Ramos (cell line): Measurements from ENCODE around the gene DSCAML1.

Experiments used
- in situ Hi-C: fragments of 300-500 bp; cut with MboI; formaldehyde crosslinking; loops from one replicate; pipeline ENCODE4 v1.14.3; 2022; ENCODE audit warnings: low sequenced_read_pairs; ENCODE audit not compliant: unreplicated experiment

Gene DSCAML1

GRCh38 chr11:117518455-117518854, 278.6 kb downstream of the DSCAML1 start:
- in situ Hi-C loops, result no loop called here

- in situ Hi-C loops, result no loop called here
Observed at GRCh38 chr11:117517097-117517496, 279.9 kb downstream of the DSCAML1 start.

GRCh38 chr11:117515892-117516787, 280.9 kb downstream of the DSCAML1 start:
- in situ Hi-C loops, result no loop called here

GRCh38 chr11:117514256-117514655, 282.8 kb downstream of the DSCAML1 start:
- in situ Hi-C loops, result no loop called here

DNA sequence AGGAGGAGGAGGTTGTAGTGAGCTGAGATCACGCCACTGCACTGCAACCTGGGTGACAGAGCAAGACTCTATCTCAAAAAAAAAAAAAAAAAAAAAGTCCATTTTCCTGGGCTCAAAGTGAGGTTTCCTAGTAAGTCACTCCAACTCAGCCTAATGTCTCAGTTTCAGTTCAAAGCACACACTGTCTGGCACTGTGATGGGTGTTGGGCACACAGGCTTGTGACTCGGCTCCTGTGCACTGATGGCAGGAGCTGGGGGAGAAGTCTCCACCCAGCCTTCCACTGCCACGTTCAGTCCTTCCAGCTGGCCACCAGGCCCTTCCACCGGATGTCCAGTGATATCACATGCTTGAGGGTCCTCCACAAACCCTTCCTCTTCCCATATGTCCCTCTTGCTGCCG, 283.4 kb downstream of the DSCAML1 start:
- in situ Hi-C loops, result no loop called here

- in situ Hi-C loops, result no loop called here
Observed at GRCh38 chr11:117511931-117512539, 285.0 kb downstream of the DSCAML1 start.

DNA sequence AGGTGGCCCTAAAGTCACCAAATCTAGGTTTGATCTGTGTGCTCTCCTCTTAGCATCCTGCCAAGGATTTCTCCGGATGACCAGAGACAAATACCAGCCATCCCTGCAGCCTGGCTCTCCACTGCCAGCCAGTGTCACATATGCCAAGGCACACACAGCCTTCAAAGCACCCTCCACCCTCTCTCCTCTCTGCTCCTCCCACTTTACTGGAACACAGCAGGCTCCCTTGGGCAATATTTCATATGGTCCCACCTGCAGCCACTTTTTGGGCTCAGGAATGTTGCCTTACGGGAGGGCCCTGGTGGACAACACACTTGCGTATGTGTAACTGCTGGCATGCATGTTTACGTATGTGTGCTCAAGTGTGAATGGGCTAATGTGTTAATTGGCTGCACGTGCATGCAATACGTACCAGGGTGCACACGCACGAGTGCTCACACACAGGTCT, 285.5 kb downstream of the DSCAML1 start:
- in situ Hi-C loops, result no loop called here

- in situ Hi-C loops, result no loop called here
Observed at GRCh38 chr11:117510646-117511045, 286.4 kb downstream of the DSCAML1 start.

GRCh38 chr11:117509543-117509942, 287.5 kb downstream of the DSCAML1 start:
- in situ Hi-C loops, result no loop called here

GRCh38 chr11:117506971-117507370, 290.0 kb downstream of the DSCAML1 start:
- in situ Hi-C loops, result no loop called here

DNA sequence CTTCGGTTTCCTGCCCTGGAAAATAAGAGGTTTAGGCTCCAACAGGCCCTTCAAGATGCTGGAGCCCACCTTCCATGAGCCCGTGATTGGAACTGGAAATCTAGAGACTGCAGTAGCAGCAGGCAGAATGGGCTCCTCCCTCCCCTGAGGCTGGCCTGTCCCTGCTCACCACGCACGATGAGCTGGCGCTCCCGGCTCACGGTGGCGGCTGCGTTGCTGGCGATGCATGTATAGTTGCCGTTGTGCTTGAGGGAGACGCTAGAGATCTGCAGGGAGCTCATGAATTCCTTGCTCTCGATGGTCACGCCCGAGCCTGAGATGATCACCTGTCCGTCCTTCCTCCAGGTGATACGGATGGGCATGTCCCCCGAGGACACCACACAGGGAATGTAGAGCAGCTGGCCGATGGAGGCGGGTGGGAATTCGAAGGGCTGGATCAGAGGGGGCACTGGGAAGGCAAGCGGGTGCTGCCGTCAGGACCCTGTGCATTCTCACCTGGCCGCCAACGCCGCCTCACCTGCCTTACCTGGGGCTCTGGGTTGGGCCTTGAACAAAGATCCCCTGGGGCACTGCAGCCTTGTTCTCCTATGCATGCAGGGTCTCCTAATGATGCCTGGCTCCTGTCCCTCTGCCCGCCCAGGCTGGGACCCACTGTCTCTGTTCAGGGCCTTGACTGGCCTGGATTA, 291.6 kb downstream of the DSCAML1 start:
- in situ Hi-C loops, result no loop called here

GRCh38 chr11:117502779-117503100, 294.3 kb downstream of the DSCAML1 start:
- in situ Hi-C loops, result no loop called here

DNA sequence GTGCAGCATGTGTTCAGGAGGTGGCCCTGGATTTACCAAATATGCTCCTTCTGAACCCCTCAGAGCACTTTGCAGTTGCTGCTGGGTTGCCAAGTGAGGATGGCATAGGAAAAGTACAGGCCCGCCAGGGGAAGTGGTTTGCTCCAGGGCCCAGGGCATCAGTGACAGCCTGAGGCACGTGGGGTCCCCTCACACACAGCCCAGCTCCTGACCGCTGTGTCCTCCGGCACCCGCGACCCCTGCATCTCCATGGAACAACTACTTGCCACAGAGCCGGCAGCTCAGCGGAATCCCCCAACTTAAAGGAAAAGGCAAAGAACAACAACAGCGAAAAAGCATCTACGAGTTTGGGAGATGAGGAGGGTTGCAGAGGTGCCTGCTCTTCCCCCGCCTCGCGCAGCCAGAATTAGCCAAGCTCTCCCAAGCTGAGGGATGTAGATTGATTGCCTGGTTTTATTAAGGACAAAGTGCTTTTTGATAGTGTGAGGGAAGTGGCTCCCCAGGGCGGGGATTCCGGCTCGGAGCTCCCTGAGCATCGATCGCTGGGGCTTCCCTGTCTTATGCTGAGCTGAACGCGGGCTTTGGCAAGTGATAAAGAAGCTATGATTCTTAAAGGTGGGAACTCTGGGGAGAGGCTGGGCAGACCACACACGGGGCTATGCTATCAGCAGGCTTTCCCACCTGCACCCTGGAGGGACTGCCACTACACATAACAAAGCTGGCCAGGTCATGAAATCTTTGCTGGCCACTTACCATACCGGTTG, 294.8 kb downstream of the DSCAML1 start:
- in situ Hi-C loops, result no loop called here

GRCh38 chr11:117501237-117501898, 295.6 kb downstream of the DSCAML1 start:
- in situ Hi-C loops, result no loop called here

- in situ Hi-C loops, result no loop called here
Observed at GRCh38 chr11:117498791-117499190, 298.2 kb downstream of the DSCAML1 start.

DNA sequence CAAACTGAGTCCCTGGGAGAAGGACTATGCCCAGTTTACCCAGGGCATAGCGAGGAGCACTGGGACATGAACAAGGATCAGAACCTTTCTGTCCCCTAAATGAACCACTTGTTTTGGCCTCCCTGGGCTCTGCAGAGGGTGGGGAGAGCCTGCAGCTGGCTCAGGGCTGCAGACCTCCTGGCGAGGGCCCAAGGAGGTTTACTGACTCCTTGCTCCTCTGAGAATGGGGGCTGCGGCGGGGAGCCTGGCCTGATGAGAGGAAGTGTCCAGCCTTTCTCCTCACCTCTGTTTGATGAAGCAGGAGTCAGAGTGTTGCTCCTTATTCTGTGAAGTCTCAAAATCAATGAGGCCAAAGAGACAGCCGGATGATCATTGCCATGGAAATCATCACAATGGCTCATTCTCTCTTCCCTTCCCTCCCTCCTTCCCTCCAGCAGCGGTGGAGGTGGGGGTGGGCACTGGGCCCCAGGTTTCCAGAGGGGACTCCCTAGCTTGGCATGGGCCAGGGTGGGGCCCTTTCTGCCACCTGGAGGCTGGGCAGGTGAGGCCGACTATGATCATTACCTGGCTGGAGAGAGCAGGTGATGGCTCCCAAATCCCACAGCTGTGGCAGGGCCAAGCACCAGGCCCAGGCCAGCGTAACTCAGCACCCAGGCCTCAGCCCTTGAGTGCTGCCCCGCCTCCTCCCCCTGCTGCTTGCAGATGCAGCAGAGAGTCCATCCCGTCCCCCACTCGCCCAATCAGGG, 299.6 kb downstream of the DSCAML1 start:
- in situ Hi-C loops, result no loop called here

GRCh38 chr11:117495357-117495756, 301.7 kb downstream of the DSCAML1 start:
- in situ Hi-C loops, result no loop called here

- in situ Hi-C loops, result no loop called here
Observed at GRCh38 chr11:117492578-117493251, 304.3 kb downstream of the DSCAML1 start.

- in situ Hi-C loops, result no loop called here
Observed at GRCh38 chr11:117490911-117491310, 306.1 kb downstream of the DSCAML1 start.
